ENCODE measurements around the gene TNFRSF18. TPM values are rescaled to one million over a fixed set of nuclear protein-coding genes. Genes with fewer than 3 reads are reported as not detected.

The TNFRSF18 gene
- total and polyA plus RNA-seq, 2 experiments from 2014 or later: 1.3 TPM; not detected in 1

- Histone ChIP-seq H3K9me3 (ENCODE audit: low read depth) (no peaks in the 10 kb centered on the region), H4K20me1 (ENCODE audit: insufficient read depth, poor library complexity, severe bottlenecking) (no peaks in the 10 kb centered on the region), H3K4me2 (no peak overlapping the region), H3K79me2 (no peaks in the 10 kb centered on the region), H3K27ac (no peak overlapping the region), H2AFZ (no peak overlapping the region), H3K4me1 (ENCODE audit: insufficient read depth) (no peaks in the 10 kb centered on the region), H3K27me3 (no peaks in the 10 kb centered on the region), H3K9me2 (replicated peaks; ENCODE audit: insufficient read depth) (no peaks in the 10 kb centered on the region), H3K36me3 (replicated peaks; ENCODE audit: insufficient read depth, low read depth) (no peaks in the 10 kb centered on the region), H3K4me3 (no peak overlapping the region)
- WGBS (ENCODE audit: low lambda C conversion rate, missing lambda C conversion rate): 96% methylated on average over 19 of the region's 26 CpGs
- no peak for DNase-seq (ENCODE audit: low spot score)
- TF ChIP-seq, protein P1, sequence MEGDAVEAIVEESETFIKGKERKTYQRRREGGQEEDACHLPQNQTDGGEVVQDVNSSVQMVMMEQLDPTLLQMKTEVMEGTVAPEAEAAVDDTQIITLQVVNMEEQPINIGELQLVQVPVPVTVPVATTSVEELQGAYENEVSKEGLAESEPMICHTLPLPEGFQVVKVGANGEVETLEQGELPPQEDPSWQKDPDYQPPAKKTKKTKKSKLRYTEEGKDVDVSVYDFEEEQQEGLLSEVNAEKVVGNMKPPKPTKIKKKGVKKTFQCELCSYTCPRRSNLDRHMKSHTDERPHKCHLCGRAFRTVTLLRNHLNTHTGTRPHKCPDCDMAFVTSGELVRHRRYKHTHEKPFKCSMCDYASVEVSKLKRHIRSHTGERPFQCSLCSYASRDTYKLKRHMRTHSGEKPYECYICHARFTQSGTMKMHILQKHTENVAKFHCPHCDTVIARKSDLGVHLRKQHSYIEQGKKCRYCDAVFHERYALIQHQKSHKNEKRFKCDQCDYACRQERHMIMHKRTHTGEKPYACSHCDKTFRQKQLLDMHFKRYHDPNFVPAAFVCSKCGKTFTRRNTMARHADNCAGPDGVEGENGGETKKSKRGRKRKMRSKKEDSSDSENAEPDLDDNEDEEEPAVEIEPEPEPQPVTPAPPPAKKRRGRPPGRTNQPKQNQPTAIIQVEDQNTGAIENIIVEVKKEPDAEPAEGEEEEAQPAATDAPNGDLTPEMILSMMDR (IDR thresholded peaks at IDR 0.05; ENCODE audit: poor library complexity): no peak
- no peak for TF ChIP-seq EZH2phosphoT487 (IDR thresholded peaks at IDR 0.05; ENCODE audit: low read depth, severe bottlenecking, unreplicated experiment)
- no peak for TF ChIP-seq EZH2 (IDR thresholded peaks at IDR 0.05; ENCODE audit: borderline replicate concordance)
Observed at GRCh38 chr1:1181129-1181937, 25.1 kb downstream of the TNFRSF18 start.

DNA sequence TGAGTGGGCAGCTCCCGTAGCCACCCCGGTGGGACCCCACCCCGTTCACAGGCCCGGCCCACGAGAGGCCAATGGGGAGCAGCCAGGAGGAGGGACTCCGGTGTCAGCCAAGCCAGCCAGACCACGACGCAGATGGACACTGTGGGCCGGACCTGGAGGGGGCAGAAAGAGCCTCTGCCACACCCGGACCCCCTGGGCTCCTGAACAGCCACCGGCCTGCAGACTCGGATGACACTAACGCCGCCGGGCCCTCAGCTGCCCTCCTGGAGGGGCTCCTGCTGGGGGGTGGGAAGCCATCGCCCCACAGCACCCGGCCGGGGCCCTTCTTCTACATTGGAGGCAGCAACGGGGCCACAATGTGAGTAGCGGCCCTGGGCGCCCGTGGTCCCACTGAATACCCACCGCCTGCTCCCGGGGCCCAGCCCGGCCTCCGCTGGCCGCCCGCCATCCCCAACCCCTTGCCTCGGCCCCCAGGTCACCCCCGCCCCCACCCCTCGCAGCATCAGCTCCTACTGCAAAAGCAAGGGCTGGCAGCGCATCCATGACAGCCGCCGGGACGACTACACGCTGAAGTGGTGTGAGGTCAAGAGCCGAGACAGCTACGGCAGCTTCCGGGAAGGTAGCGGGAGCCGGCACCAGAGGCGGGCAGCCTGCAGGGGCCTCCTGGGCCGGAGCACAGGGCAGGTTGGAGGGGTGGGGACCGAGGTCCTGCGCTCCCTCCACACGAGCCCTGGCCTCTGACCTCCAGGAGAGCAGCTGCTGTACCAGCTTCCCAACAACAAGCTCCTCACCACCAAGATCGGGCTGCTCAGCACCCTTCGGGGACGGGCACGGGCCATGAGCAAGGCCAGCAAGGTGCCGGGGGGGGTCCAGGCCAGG lies 26.2 kb downstream of the TNFRSF18 start:
- no peak overlapping the region for H3K4me3 ChIP-seq
- no peaks in the 10 kb centered on the region for H3K36me3 ChIP-seq (replicated peaks; ENCODE audit: insufficient read depth, low read depth)
- H3K27me3 ChIP-seq: no peaks in the 10 kb centered on the region
- TF ChIP-seq, protein P1 (IDR thresholded peaks at IDR 0.05; ENCODE audit: poor library complexity): no peak
- no peak for TF ChIP-seq EZH2 (IDR thresholded peaks at IDR 0.05; ENCODE audit: borderline replicate concordance)
- no peaks in the 10 kb centered on the region for H3K9me3 ChIP-seq (ENCODE audit: low read depth)
- 87% methylated on average over 30 of the region's 51 CpGs for WGBS (ENCODE audit: low lambda C conversion rate, missing lambda C conversion rate)
- H2AFZ ChIP-seq: no peak overlapping the region
- H3K79me2 ChIP-seq: no peaks in the 10 kb centered on the region
- no peak overlapping the region for H3K4me2 ChIP-seq
- H3K27ac ChIP-seq: no peak overlapping the region
- DNase-seq (ENCODE audit: low spot score): no peak
- no peaks in the 10 kb centered on the region for H3K9me2 ChIP-seq (replicated peaks; ENCODE audit: insufficient read depth)
- H4K20me1 ChIP-seq (ENCODE audit: insufficient read depth, poor library complexity, severe bottlenecking): no peaks in the 10 kb centered on the region
- no peaks in the 10 kb centered on the region for H3K4me1 ChIP-seq (ENCODE audit: insufficient read depth)

DNA sequence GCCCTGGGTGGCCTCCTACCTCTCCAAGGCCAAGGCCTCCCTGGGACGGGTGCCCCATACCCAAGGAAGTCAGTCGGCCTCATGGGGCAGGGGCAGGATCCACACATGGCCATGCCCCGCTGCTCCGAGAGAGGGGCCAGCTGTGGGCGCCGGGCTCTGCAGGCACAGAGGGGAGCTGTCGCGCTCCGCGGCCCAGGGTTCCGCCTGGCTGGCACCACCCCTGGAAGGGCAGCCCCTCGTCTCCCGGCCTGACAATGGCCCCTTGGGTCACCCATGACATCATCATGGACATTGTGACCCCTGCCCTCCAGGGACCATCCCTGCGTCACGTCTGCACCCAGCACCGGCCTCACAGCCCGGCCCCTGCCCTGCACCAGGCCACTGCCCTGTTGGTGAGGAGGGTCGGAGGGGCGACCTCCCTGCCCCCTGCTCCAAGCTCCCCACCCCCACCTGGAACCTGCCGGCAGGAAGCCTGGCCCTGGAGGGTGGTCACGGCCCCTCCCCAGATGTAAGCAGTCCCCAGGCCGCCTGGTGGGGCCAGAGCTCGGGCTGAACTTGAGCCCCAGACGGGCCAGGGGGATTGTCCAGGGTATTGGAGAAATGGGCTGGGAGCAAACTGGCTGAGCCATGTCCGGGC lies 26.9 kb downstream of the TNFRSF18 start:
- Histone ChIP-seq H3K4me1 (ENCODE audit: insufficient read depth) (no peaks in the 10 kb centered on the region), H3K27ac (no peak overlapping the region), H3K79me2 (no peaks in the 10 kb centered on the region), H3K4me3 (no peak overlapping the region), H3K9me3 (ENCODE audit: low read depth) (no peaks in the 10 kb centered on the region), H3K4me2 (no peak overlapping the region), H2AFZ (no peak overlapping the region), H3K9me2 (replicated peaks; ENCODE audit: insufficient read depth) (no peaks in the 10 kb centered on the region), H3K27me3 (no peaks in the 10 kb centered on the region), H3K36me3 (replicated peaks; ENCODE audit: insufficient read depth, low read depth) (no peaks in the 10 kb centered on the region), H4K20me1 (ENCODE audit: insufficient read depth, poor library complexity, severe bottlenecking) (no peaks in the 10 kb centered on the region)
- TF ChIP-seq EZH2 (IDR thresholded peaks at IDR 0.05; ENCODE audit: borderline replicate concordance) (no peak), EZH2phosphoT487 (IDR thresholded peaks at IDR 0.05; ENCODE audit: low read depth, severe bottlenecking, unreplicated experiment) (no peak)
- TF ChIP-seq, protein P1 (IDR thresholded peaks at IDR 0.05; ENCODE audit: poor library complexity): no peak
- no peak for DNase-seq (ENCODE audit: low spot score)
- WGBS (ENCODE audit: low lambda C conversion rate, missing lambda C conversion rate): 97% methylated on average over 14 of the region's 25 CpGs

All from hepatocyte (in vitro differentiated cells).